GM12878 (cell line): ENCODE measurements around the gene CXCL1. TPM values are rescaled to one million over a fixed set of nuclear protein-coding genes. Genes with fewer than 3 reads are reported as not detected.

Source experiments
- SRF ChIP-seq, 2 experiments: IDR thresholded peaks; 2 replicates each; pipeline ENCODE4 v1.6.1; 2011; ENCODE audit warnings: low read depth in 2 of 2, low read length in 2 of 2, mild to moderate bottlenecking in 1 of 2, moderate library complexity in 1 of 2
- polyA plus RNA-seq, 11 experiments: library from polyadenylated mRNA; depleted of rRNA in 4 of 11; unstranded in 6 of 11; stranded (reverse) in 5 of 11; fragments of >200 nt; fragmentation: Nextera tagmentation in 4 of 11; fragmentation: Illumina TruSeq in 1 of 11; extraction: Ambion mirVana in 4 of 11; extraction: Trizol in 1 of 11; gene quantifications; 1 replicate in 1 of 11; 2 replicates in 10 of 11; pipeline versions ENCODE4 v1.2.1 to v1.2.3, GENCODE V29; 2011 to 2016; ENCODE audit warnings: inconsistent platforms in 2 of 11, missing spikeins in 2 of 11, low read depth in 1 of 11
- total RNA-seq, 4 experiments: library from RNA; depleted of rRNA in 3 of 4; stranded (reverse); fragments of >200 nt in 3 of 4; fragmentation: Illumina TruSeq in 1 of 4; extraction: Trizol in 1 of 4; gene quantifications; 2 replicates each; pipeline versions ENCODE4 v1.2.1 to v1.2.3, GENCODE V29; 2013 to 2021
- TF ChIP-seq, protein P1 (sequence below): IDR thresholded peaks from 2 replicates; pipeline ENCODE4 v1.6.1; 2012; ENCODE audit warnings: improper control_type of control experiment, low read depth, low read length; ENCODE audit not compliant: insufficient replicate concordance
- TF ChIP-seq, protein P2 (sequence below): IDR thresholded peaks from 2 replicates; pipeline ENCODE4 v1.6.1; 2011; ENCODE audit warnings: low read depth, mild to moderate bottlenecking, low read length, moderate library complexity, borderline replicate concordance; ENCODE audit errors: extremely low read depth
- TF ChIP-seq, protein P3 (sequence below): fragments of 450-650 bp; IDR thresholded peaks from 2 replicates; pipeline ENCODE4 v1.6.1; 2016; ENCODE audit warnings: mild to moderate bottlenecking, moderate library complexity, borderline replicate concordance

Gene CXCL1
- total and polyA plus RNA-seq, 10 of the 15 experiments (the other 5 are each of a cell fraction or from before 2014, with no cell fraction given): not detected

DNA sequence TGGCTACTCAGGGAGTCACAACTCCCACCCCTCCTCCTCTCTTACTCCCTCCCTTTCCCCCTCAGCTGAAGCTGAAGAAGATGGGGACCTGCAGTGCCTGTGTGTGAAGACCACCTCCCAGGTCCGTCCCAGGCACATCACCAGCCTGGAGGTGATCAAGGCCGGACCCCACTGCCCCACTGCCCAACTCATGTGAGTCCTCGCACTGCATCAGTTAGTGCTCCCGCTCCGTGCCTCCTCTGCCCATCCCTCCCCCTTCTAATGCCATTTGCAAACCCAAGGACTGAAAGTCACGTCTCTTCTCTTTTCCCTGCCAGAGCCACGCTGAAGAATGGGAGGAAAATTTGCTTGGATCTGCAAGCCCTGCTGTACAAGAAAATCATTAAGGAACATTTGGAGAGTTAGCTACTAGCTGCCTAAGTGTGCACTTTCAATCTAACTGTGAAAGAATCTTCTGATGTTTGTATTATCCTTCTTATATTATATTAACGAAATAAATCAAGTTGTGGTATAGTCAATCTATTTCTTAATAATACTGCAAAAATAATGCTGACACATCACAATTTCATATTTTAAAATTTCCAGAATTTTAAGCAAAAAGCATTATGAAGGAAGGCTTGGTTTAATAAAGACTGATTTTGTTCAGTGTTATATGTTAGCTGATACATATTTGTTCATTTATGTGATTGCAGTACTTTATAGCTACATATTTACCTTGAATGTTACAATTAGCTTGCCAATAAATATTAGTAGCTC, 15.3 kb upstream of the CXCL1 start (continued):
- TF ChIP-seq, protein P1, sequence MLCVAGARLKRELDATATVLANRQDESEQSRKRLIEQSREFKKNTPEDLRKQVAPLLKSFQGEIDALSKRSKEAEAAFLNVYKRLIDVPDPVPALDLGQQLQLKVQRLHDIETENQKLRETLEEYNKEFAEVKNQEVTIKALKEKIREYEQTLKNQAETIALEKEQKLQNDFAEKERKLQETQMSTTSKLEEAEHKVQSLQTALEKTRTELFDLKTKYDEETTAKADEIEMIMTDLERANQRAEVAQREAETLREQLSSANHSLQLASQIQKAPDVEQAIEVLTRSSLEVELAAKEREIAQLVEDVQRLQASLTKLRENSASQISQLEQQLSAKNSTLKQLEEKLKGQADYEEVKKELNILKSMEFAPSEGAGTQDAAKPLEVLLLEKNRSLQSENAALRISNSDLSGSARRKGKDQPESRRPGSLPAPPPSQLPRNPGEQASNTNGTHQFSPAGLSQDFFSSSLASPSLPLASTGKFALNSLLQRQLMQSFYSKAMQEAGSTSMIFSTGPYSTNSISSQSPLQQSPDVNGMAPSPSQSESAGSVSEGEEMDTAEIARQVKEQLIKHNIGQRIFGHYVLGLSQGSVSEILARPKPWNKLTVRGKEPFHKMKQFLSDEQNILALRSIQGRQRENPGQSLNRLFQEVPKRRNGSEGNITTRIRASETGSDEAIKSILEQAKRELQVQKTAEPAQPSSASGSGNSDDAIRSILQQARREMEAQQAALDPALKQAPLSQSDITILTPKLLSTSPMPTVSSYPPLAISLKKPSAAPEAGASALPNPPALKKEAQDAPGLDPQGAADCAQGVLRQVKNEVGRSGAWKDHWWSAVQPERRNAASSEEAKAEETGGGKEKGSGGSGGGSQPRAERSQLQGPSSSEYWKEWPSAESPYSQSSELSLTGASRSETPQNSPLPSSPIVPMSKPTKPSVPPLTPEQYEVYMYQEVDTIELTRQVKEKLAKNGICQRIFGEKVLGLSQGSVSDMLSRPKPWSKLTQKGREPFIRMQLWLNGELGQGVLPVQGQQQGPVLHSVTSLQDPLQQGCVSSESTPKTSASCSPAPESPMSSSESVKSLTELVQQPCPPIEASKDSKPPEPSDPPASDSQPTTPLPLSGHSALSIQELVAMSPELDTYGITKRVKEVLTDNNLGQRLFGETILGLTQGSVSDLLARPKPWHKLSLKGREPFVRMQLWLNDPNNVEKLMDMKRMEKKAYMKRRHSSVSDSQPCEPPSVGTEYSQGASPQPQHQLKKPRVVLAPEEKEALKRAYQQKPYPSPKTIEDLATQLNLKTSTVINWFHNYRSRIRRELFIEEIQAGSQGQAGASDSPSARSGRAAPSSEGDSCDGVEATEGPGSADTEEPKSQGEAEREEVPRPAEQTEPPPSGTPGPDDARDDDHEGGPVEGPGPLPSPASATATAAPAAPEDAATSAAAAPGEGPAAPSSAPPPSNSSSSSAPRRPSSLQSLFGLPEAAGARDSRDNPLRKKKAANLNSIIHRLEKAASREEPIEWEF: no peak
- TF ChIP-seq, protein P2, sequence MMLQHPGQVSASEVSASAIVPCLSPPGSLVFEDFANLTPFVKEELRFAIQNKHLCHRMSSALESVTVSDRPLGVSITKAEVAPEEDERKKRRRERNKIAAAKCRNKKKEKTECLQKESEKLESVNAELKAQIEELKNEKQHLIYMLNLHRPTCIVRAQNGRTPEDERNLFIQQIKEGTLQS: no peak
- TF ChIP-seq, protein P3, sequence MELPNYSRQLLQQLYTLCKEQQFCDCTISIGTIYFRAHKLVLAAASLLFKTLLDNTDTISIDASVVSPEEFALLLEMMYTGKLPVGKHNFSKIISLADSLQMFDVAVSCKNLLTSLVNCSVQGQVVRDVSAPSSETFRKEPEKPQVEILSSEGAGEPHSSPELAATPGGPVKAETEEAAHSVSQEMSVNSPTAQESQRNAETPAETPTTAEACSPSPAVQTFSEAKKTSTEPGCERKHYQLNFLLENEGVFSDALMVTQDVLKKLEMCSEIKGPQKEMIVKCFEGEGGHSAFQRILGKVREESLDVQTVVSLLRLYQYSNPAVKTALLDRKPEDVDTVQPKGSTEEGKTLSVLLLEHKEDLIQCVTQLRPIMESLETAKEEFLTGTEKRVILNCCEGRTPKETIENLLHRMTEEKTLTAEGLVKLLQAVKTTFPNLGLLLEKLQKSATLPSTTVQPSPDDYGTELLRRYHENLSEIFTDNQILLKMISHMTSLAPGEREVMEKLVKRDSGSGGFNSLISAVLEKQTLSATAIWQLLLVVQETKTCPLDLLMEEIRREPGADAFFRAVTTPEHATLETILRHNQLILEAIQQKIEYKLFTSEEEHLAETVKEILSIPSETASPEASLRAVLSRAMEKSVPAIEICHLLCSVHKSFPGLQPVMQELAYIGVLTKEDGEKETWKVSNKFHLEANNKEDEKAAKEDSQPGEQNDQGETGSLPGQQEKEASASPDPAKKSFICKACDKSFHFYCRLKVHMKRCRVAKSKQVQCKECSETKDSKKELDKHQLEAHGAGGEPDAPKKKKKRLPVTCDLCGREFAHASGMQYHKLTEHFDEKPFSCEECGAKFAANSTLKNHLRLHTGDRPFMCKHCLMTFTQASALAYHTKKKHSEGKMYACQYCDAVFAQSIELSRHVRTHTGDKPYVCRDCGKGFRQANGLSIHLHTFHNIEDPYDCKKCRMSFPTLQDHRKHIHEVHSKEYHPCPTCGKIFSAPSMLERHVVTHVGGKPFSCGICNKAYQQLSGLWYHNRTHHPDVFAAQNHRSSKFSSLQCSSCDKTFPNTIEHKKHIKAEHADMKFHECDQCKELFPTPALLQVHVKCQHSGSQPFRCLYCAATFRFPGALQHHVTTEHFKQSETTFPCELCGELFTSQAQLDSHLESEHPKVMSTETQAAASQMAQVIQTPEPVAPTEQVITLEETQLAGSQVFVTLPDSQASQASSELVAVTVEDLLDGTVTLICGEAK: no peak
- no peak for TF ChIP-seq SRF (IDR thresholded peaks at IDR 0.05; ENCODE audit: low read depth in 2 of 2, low read length in 2 of 2)
